Measurements from ENCODE around the gene BDKRB2. TPM values are rescaled to one million over a fixed set of nuclear protein-coding genes. Genes with fewer than 3 reads are reported as not detected.

Gene BDKRB2
- total and polyA plus RNA-seq, 2 donors (not counting 1 experiment from before 2014, with no cell fraction given): not detected

DNA sequence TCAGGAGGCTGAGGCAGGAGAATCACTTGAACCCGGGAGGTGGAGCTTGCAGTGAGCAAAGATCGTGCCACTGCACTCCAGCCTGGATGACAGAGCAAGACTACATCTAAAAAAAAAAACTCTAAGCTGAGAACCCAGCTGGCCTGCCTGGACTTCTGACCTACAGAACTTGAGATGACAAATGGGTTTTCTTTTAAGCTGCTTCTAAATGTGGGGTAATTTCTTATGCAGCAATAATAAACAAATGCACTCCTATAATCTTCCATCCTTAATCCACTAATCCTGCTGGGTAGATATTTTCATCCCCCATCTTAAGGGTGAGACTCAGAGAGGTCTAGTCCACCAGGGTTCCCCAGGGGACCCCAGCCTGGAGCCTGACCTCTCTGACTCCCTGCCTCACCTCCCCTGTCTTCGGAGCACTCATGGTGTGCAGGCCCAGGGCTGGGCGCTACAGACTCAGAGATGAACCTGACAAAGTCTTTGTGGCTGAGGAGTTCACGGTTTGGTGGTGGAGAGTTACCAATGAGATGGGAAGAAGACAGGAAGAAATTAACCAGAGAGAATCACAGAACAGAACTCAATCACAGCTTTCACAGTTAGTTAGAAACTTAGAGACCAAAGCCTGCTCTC, 39.7 kb upstream of the BDKRB2 start:
- no peak for ATAC-seq (ENCODE audit: low read depth)
- H3K79me2 ChIP-seq (ENCODE audit: control insufficient read depth, insufficient read depth, low read length): no peaks in the 10 kb centered on the region
- ChIA-PET POLR2A (no interaction called here), CTCF (no interaction called here)
- Mint-ChIP-seq H3K27me3 (peaks cover 10% of the 10 kb centered on the region), H3K4me1 (no peaks in the 10 kb centered on the region), H3K4me3 (no peak overlapping the region), H3K9me3 (ENCODE audit: insufficient read depth) (no peaks in the 10 kb centered on the region), H3K27ac (no peak overlapping the region)
- no peaks in the 10 kb centered on the region for H3K4me1 ChIP-seq (ENCODE audit: control insufficient read depth in 2 of 2, insufficient read depth in 2 of 2, low read length in 2 of 2)
- intact Hi-C loops (cut with micrococcal nuclease): no loop called here
- no peak for DNase-seq
- TF ChIP-seq, protein P1, sequence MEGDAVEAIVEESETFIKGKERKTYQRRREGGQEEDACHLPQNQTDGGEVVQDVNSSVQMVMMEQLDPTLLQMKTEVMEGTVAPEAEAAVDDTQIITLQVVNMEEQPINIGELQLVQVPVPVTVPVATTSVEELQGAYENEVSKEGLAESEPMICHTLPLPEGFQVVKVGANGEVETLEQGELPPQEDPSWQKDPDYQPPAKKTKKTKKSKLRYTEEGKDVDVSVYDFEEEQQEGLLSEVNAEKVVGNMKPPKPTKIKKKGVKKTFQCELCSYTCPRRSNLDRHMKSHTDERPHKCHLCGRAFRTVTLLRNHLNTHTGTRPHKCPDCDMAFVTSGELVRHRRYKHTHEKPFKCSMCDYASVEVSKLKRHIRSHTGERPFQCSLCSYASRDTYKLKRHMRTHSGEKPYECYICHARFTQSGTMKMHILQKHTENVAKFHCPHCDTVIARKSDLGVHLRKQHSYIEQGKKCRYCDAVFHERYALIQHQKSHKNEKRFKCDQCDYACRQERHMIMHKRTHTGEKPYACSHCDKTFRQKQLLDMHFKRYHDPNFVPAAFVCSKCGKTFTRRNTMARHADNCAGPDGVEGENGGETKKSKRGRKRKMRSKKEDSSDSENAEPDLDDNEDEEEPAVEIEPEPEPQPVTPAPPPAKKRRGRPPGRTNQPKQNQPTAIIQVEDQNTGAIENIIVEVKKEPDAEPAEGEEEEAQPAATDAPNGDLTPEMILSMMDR (IDR thresholded peaks at IDR 0.05): no peak
- no peak for TF ChIP-seq EZH2 (IDR thresholded peaks at IDR 0.05; ENCODE audit: borderline replicate concordance, insufficient read depth, low read depth, low read length, poor library complexity, severe bottlenecking)
- H4K20me1 ChIP-seq (ENCODE audit: control insufficient read depth, insufficient read depth, low read length, poor library complexity, severe bottlenecking): no peaks in the 10 kb centered on the region
- H3K4me2 ChIP-seq (replicated peaks; ENCODE audit: low read depth, low read length, poor library complexity, severe bottlenecking): no peak overlapping the region
- peaks cover 0 to 2% (median 0%) of the 10 kb centered on the region in 4 experiments for H3K27me3 ChIP-seq (replicated peaks in 1 of 4; ENCODE audit: control extremely low read depth in 1 of 4, control insufficient read depth in 3 of 4, insufficient read depth in 4 of 4, low read length in 3 of 4)
- H3K36me3 ChIP-seq (replicated peaks in 1 of 2; ENCODE audit: control extremely low read depth in 1 of 2, control insufficient read depth in 1 of 2, extremely low read depth in 1 of 2, insufficient read depth in 2 of 2, low read length in 1 of 2): no peaks in the 10 kb centered on the region
- H2AFZ ChIP-seq (ENCODE audit: insufficient read depth, low read depth, low read length, poor library complexity, severe bottlenecking): no peak overlapping the region
- no peaks in the 10 kb centered on the region for H3K9me3 ChIP-seq (ENCODE audit: control extremely low read depth in 1 of 3, control insufficient read depth in 2 of 3, insufficient read depth in 1 of 3, low read length in 2 of 3)
- 89% methylated on average over 1 of the region's 5 CpGs for WGBS (ENCODE audit: insufficient coverage)
- H3K4me3 ChIP-seq (ENCODE audit: control extremely low read depth in 1 of 5, extremely low read depth in 1 of 5, insufficient read depth in 1 of 5, low read depth in 2 of 5, low read length in 4 of 5): no peak overlapping the region
- H3K27ac ChIP-seq (ENCODE audit: low read length in 2 of 2): no peak overlapping the region
- H3K9ac ChIP-seq (ENCODE audit: low read length): no peak overlapping the region

DNA sequence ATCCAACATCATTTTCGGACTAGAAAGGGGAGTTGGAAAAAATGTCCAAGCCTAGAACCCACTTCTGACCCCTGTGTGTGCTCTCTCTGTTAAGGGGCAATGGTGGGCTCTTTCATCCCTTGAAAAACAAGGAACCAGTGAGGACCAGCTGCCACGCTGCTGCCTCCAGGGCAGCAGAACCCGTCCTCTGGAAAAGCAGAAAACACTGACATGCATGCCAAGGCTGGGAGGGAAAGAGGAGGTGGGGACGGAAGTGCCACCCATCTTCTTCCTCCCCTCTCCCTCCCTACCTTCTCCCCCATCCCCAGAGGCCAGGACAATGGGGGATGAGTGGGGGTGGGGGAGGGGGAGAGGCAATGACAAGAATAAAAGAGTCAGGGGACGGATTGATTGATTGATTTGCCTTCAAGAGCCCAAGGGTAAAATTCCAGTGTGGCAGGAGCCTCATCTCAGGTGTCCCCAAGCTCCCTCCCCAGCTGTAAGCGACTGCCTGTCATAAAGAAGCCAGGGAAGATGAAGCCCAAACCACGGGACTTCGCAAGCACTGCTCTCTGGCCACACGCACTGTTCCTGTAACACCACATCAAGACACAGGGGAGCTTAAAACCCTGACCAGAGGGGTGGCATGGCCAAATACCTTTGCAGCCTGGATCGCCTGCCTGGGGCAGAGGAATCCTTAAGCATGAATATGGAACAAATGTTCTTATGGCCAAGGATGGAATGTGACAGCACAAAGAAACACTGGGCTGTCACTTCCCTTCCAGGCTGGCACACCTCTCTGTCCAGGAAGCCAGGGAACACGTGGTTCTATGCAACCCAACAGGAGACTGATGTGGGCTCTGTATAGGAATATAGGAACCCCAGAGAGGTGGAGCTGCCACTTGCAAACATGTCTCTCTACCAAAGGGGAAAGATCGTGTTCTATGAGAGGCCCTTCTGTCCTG, 38.9 kb upstream of the BDKRB2 start:
- Mint-ChIP-seq H3K27me3 (peaks cover 10% of the 10 kb centered on the region), H3K9me3 (ENCODE audit: insufficient read depth) (no peaks in the 10 kb centered on the region), H3K4me1 (no peaks in the 10 kb centered on the region), H3K27ac (no peak overlapping the region), H3K4me3 (no peak overlapping the region)
- no peak overlapping the region for H3K9ac ChIP-seq (ENCODE audit: low read length)
- no peaks in the 10 kb centered on the region for H3K9me3 ChIP-seq (ENCODE audit: control extremely low read depth in 1 of 3, control insufficient read depth in 2 of 3, insufficient read depth in 1 of 3, low read length in 2 of 3)
- H3K4me3 ChIP-seq (ENCODE audit: control extremely low read depth in 1 of 5, extremely low read depth in 1 of 5, insufficient read depth in 1 of 5, low read depth in 2 of 5, low read length in 4 of 5): no peak overlapping the region
- no peaks in the 10 kb centered on the region for H3K79me2 ChIP-seq (ENCODE audit: control insufficient read depth, insufficient read depth, low read length)
- no peaks in the 10 kb centered on the region for H4K20me1 ChIP-seq (ENCODE audit: control insufficient read depth, insufficient read depth, low read length, poor library complexity, severe bottlenecking)
- ChIA-PET POLR2A (no interaction called here), CTCF (no interaction called here)
- intact Hi-C loops (cut with micrococcal nuclease): no loop called here
- 65% methylated on average over 8 of the region's 12 CpGs for WGBS (ENCODE audit: insufficient coverage)
- no peaks in the 10 kb centered on the region for H3K36me3 ChIP-seq (replicated peaks in 1 of 2; ENCODE audit: control extremely low read depth in 1 of 2, control insufficient read depth in 1 of 2, extremely low read depth in 1 of 2, insufficient read depth in 2 of 2, low read length in 1 of 2)
- TF ChIP-seq, protein P1 (IDR thresholded peaks at IDR 0.05): no peak
- no peak for TF ChIP-seq EZH2 (IDR thresholded peaks at IDR 0.05; ENCODE audit: borderline replicate concordance, insufficient read depth, low read depth, low read length, poor library complexity, severe bottlenecking)
- ATAC-seq (ENCODE audit: low read depth) (no peak), DNase-seq (no peak)
- no peaks in the 10 kb centered on the region for H3K4me1 ChIP-seq (ENCODE audit: control insufficient read depth in 2 of 2, insufficient read depth in 2 of 2, low read length in 2 of 2)
- no peak overlapping the region for H3K27ac ChIP-seq (ENCODE audit: low read length in 2 of 2)
- no peak overlapping the region for H3K4me2 ChIP-seq (replicated peaks; ENCODE audit: low read depth, low read length, poor library complexity, severe bottlenecking)
- peaks cover 0 to 2% (median 0%) of the 10 kb centered on the region in 4 experiments for H3K27me3 ChIP-seq (replicated peaks in 1 of 4; ENCODE audit: control extremely low read depth in 1 of 4, control insufficient read depth in 3 of 4, insufficient read depth in 4 of 4, low read length in 3 of 4)
- H2AFZ ChIP-seq (ENCODE audit: insufficient read depth, low read depth, low read length, poor library complexity, severe bottlenecking): no peak overlapping the region

All from B cell (primary cell).